ENCODE measurements around the gene SERTAD1.
"Not testable (repeated sequence)": the region's sequence is repeated elsewhere in the genome, so short reads cannot be mapped to it uniquely, and the experiment has no call there.

Gene SERTAD1

GRCh38 chr19:40461669-40462221 lies 36.0 kb upstream of the SERTAD1 start:
- TF ChIP-seq POLR2A (IDR thresholded peaks at IDR 0.05; ENCODE audit: low read depth, low read length), result no peak
- DNase-seq (ENCODE audit: insufficient read length, low spot score) (no peak), FAIRE-seq (no peak)

- DNase-seq (ENCODE audit: insufficient read length, low spot score) (no peak), FAIRE-seq (no peak)
- no peak for TF ChIP-seq POLR2A (IDR thresholded peaks at IDR 0.05; ENCODE audit: low read depth, low read length)
Observed at GRCh38 chr19:40460185-40460584, 34.4 kb upstream of the SERTAD1 start.

DNA sequence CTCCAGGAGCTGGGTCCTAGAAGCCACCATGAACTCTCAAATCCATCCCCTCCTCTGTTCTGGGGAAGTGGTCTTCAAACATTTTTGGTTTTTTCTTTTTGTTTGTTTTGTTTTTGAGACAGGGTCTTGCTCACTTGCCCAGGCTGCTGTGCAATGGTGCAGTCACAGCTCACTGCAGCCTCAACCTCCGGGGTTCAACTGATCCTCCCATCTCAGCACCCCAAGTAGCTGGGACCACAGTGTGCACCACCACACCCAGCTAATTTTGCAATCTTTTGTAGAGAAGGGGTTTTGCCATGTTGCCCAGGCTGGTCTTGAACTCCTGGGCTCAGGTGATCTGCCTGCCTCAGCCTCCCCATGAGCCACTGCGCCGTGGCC lies 32.8 kb upstream of the SERTAD1 start:
- FAIRE-seq, result no peak
- no peak for DNase-seq (ENCODE audit: insufficient read length, low spot score)
- no peak for TF ChIP-seq POLR2A (IDR thresholded peaks at IDR 0.05; ENCODE audit: low read depth, low read length)

DNA sequence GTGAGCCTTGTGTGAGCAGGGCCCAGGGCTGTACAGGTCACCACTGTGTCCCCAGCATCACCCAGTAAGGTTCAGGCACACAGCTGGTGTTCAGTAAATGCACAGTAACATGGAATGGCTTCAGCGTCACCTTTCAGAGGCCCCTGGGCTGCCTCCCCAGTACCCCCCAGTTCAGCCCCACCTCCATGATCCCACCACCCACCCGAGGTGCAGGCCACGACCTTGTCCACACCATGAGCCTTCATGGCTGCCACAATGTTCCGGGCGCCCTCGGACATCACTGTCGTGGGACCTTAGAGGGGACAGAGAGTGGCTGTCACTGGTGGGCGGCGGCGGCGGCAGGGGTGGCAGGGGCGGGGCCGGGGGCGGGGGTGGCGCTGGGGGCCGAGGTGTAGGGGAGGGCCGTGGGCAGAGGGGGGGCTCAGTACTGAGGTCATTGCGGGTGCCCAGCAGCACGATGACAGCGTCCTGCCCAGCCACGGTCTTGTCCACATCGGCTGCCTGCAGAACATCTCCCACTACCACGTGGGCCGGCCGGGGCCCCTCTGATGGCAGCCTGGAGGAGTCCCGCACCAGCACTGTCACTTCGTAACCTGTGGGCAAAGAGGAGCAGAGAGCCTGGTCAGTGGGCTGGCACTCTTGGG lies 32.3 kb upstream of the SERTAD1 start:
- TF ChIP-seq POLR2A (IDR thresholded peaks at IDR 0.05; ENCODE audit: low read depth, low read length), result no peak
- DNase-seq (ENCODE audit: insufficient read length, low spot score) (no peak), FAIRE-seq (no peak)

DNA sequence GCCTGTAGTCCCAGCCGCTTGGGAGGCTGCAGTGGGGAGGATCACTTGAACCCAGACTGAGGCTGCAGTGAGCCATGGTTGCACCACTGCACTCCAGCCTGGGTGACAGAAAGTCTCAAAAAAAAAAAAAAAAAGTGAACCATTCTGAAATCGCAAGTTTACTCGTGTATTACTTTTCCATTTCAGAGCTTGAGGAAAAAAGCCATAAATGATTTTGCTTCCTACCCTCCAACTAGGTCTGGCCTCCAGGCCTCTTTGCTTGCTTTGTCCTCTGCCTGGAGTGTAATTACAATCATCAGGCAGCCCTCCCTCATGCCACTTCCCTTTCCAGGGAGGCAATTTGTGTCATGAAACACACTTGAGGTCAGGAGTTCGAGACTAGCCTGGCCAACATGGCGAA lies 31.3 kb upstream of the SERTAD1 start:
- FAIRE-seq (no peak), DNase-seq (ENCODE audit: insufficient read length, low spot score) (no peak)
- no peak for TF ChIP-seq POLR2A (IDR thresholded peaks at IDR 0.05; ENCODE audit: low read depth, low read length)

- DNase-seq (ENCODE audit: insufficient read length, low spot score); FAIRE-seq: not testable (repeated sequence)
Observed at GRCh38 chr19:40453943-40454342, 28.2 kb upstream of the SERTAD1 start.

- DNase-seq (ENCODE audit: insufficient read length, low spot score), result no peak
- FAIRE-seq, result no peak
- no peak for TF ChIP-seq POLR2A (IDR thresholded peaks at IDR 0.05; ENCODE audit: low read depth, low read length)
Observed at GRCh38 chr19:40453151-40453735, 27.5 kb upstream of the SERTAD1 start.

DNA sequence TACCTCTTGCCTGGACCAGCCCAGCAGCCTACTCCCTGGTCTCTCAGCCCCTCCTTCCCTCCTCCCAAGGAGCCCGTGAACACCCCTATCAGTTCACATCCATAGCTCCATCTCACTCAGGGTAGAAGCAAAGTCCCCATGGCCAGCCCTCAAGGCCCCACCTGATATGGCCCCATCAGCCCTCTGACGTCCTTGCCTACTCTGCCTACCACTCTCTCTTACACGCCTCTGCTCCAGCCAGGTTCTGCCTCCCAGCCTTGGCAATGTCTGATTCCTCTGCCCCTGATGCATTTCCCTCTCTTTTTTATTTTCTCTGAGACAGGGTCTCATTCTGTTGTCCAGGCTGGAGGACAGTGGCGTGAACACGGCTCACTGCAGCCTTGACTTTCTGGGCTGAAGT lies 26.2 kb upstream of the SERTAD1 start:
- TF ChIP-seq POLR2A (IDR thresholded peaks at IDR 0.05; ENCODE audit: low read depth, low read length), result no peak
- FAIRE-seq (no peak), DNase-seq (ENCODE audit: insufficient read length, low spot score) (no peak)

- FAIRE-seq (no peak), DNase-seq (ENCODE audit: insufficient read length, low spot score) (no peak)
Observed at GRCh38 chr19:40450664-40451063, 24.9 kb upstream of the SERTAD1 start.

DNA sequence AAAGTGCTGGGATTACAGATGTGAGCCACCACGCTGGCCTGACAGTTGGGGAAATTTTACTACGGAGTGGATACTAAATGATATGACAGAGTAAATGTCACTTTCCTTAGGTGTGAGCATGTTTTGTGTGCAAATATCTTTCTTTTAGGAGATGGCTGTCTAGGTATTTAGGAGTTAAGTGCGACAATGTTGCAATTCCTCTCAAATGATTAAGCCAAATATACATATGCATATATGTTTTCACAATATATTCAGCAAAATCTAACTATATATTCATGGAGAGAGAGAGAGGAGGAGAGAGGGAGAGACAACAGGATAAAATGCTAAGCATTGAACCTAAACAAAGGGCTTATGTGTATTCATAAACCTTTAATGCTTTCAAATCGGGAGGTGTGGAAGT lies 23.7 kb upstream of the SERTAD1 start:
- FAIRE-seq (no peak), DNase-seq (ENCODE audit: insufficient read length, low spot score) (no peak)
- no peak for TF ChIP-seq POLR2A (IDR thresholded peaks at IDR 0.05; ENCODE audit: low read depth, low read length)

More at GRCh38 chr19:40450664-40451063, 24.9 kb upstream of the SERTAD1 start:
- no peak for TF ChIP-seq POLR2A (IDR thresholded peaks at IDR 0.05; ENCODE audit: low read depth, low read length)

DNA sequence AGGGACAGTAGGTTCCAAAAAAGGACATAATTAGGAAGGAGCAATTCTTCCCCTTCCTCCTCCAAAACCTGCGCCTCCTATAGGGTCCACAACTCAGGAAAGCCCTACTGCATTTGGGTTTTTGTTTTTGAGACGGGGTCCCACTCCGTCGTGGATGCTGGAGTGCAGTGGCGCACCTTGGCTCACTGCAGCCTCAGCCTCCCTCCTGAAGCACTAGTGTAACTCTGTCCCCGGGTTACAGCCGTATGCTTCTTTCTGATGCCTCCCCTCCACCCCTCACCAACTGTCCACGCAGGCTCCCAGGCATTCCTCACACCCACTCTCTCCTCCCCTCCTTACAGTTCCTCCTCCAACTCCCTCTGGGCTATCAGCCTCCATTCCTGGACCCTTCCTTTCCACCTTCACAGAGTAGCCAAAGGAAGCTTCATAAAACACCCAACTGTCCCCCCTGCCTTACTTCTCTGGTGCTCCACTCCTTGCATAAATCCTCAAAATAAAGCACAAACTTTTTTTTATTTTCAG lies 20.5 kb upstream of the SERTAD1 start:
- DNase-seq (ENCODE audit: insufficient read length, low spot score) (no peak), FAIRE-seq (no peak)
- no peak for TF ChIP-seq POLR2A (IDR thresholded peaks at IDR 0.05; ENCODE audit: low read depth, low read length)

DNA sequence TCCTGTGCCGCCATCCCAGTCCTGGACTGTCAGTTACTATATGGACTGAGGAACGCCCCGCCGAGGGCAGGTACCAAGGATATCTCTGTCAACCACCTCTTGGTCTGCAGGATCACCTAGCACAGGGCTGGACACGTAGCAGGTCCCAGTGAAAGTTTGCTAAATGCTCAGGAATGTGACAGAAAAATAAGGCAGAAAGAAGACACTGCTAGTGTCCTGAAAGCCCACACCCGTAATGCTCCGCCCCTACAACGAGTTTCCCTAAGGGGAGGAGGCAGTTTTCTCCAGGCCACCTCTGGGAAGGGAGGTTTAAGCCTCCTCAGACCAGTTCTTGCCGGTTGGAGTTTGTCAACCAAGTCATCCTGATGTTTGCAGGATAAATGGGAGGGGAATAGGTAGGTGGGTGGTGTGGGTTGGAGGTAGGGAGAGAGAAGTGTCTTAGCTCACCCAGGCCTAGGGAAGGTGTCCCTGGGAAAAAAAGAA lies 20.0 kb upstream of the SERTAD1 start:
- TF ChIP-seq POLR2A (IDR thresholded peaks at IDR 0.05; ENCODE audit: low read depth, low read length), result no peak
- no peak for FAIRE-seq
- DNase-seq (ENCODE audit: insufficient read length, low spot score), result no peak

- DNase-seq (ENCODE audit: insufficient read length, low spot score) (no peak), FAIRE-seq (no peak)
- peak; percentile 10; the same call in 1 of the 2 replicates for TF ChIP-seq POLR2A (IDR thresholded peaks at IDR 0.05; ENCODE audit: low read depth, low read length)
Observed at GRCh38 chr19:40444825-40445312, 19.1 kb upstream of the SERTAD1 start.

GRCh38 chr19:40444000-40444824 lies 18.4 kb upstream of the SERTAD1 start, which contains the start of gene SERTAD3:
Gene SERTAD3, minus strand, starts transcription at chr19:40444335. Its CDS starts 2,255 bp downstream, at chr19:40442080.
- peak; percentile 94 for DNase-seq (ENCODE audit: insufficient read length, low spot score)
- FAIRE-seq, result no peak
- peak; percentile 95 for TF ChIP-seq POLR2A (IDR thresholded peaks at IDR 0.05; ENCODE audit: low read depth, low read length)
